ENCODE results near the gene CNTNAP3B.
"Not testable (repeated sequence)": the region's sequence is repeated elsewhere in the genome, so short reads cannot be mapped to it uniquely, and the experiment has no call there.

The CNTNAP3B gene

DNA sequence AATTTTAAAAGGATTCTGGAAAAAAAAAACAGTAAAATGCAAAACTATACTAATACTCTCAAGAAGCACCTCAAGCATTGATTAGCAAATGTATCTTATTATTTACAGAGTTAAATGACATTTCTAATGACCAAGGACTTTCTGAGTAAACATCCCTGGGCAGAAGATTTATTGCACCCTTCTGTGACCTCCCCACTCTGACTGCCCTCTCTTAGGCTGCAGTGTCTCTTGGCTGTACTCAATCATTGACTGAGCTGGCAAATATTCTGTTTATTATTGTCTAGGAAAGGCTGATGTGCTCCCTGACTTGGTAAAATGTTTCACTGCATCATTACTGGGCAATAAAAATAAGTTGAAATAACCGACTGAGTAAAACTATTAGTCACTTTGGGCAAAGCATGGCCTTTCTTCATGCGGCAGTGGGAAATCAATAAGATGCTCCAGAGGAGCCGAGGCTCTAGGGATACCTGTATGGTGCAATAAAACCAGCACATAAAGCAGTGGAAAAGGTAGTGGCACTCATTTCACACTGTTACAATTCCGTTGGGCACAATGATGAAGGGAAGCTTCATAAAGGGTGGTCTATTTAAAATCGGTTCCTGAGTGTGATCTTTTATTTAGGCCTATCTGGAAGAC, 151.1 kb downstream of the CNTNAP3B start:
- DNase-seq (ENCODE audit: low read depth in 2 of 2, low spot score in 1 of 2), result not testable (repeated sequence)

DNA sequence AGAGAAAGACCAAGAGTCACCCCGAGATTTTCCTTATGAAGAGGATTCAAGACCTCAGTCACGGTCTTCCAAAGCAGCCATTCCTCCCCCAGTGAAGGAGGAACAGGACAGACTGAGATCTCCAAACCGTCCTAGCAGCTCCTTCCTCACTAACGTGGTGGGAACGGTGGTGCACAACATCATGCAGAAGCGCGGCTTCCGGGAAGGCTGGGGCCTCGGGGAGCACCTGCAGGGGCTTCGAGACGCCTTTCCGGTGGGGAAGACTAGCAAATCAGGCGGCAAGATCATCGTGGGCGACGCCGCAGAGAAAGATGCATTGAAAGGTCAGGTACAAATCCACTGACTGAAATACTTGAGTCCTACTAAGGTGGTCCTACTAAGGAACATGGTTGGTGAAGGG, 154.3 kb downstream of the CNTNAP3B start:
- DNase-seq (ENCODE audit: low read depth in 2 of 2, low spot score in 1 of 2), result not testable (repeated sequence)

GRCh38 chr9:41953007-41953406, 176.2 kb downstream of the CNTNAP3B start:
- DNase-seq (ENCODE audit: low read depth in 2 of 2, low spot score in 1 of 2), result not testable (repeated sequence)

- DNase-seq (ENCODE audit: low read depth in 2 of 2, low spot score in 1 of 2), result not testable (repeated sequence)
Measured at GRCh38 chr9:41941738-41942137, 187.5 kb downstream of the CNTNAP3B start.

DNA sequence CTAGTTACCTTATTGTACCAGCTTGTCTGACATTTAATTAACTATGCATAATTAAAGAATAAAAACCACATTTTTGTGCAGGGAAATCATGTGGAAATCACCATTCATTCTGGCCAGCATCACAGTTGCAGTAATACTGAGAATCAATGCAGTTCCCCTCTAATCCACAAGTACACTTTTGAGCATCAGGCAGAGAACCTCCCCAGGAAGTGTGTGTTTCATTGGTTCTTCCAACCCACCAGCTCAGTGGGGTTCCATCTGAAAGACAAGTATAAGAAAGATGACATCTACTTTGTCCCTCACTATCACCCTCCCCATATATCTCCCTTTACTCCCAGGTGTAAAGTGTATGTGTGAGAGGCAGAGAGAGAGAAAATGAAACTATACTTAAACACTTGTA, 191.1 kb downstream of the CNTNAP3B start:
- DNase-seq (ENCODE audit: low read depth in 2 of 2, low spot score in 1 of 2), result not testable (repeated sequence)

DNA sequence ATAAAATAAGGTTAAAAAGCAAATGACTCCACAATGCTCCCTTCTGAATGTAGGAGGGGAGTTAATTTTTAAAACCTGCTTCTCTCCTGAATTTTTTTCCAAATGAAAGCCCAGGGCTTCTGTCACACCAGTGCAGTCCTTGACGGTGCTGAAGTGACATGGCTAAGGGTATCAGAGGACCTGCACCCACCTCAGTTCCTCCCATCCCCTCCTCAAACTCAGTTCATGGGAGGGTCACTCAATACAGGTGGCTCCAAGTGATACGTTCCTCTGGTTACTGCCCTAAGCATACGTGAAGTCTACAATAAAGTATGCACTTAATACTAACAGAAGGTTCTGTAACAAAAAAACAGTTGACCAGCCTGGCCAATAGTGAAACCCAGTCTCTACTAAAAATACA, 193.5 kb downstream of the CNTNAP3B start:
- DNase-seq (ENCODE audit: low read depth in 2 of 2, low spot score in 1 of 2), result not testable (repeated sequence)

DNA sequence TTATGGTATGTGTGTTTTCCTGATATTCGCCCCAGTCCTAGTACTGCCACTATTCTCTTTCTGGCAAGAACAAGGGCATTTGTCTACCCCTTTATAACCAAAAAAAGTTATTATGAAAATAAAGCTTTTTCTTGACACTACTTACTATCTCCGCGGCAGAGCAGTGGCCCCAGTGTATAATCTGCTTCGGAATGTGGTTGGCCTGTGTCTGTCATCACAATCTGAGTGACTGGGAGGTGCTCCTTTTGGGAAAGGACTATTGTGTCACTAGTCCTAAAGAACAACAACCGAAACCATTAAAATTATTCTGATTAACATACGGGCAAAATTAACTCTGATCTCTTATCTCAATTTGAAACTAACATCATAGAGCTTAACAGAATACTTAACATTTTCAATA, 200.1 kb downstream of the CNTNAP3B start:
- not testable (repeated sequence) for DNase-seq (ENCODE audit: low read depth in 2 of 2, low spot score in 1 of 2)

DNA sequence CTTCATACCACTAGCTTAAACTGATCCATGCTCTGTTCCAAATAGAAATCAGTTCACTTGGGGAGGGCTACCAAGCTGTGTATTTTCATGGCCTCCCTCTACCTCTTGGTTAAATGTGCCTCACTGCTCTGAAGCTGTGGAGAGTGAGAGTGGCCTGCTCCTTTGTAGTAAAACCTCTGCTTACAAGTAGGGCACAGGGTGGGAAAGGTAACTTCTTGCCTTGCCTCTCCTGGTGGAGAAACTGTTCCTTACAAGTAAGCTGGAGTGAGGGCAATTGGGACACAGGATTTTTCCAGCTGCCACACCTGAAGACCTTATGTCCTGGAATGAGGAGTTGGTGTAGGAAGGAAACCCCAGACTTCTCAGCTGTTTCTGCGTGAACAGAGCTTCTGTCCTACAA, 211.9 kb downstream of the CNTNAP3B start:
- not testable (repeated sequence) for DNase-seq (ENCODE audit: low read depth in 2 of 2, low spot score in 1 of 2)

DNA sequence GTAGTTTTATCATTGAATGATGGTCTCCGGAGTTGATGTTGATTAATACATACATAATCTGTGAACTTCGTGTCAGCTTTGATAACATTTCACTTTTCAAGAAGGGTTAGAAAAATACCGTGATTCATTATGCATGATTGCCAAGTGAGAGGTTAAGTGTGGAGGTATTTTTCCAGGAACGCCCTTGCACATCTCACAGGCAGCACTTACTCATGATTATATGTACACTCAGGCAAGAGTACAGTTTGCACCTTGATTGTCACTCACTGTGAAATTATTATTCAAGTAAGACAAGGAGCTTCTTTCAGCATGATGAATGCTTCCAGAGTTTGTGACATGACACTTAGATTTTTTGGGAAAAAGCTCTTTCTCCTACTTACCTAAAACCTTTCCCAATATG, 223.7 kb downstream of the CNTNAP3B start:
- DNase-seq (ENCODE audit: low read depth in 2 of 2, low spot score in 1 of 2), result not testable (repeated sequence)

GRCh38 chr9:41902762-41903161, 226.5 kb downstream of the CNTNAP3B start:
- not testable (repeated sequence) for DNase-seq (ENCODE audit: low read depth in 2 of 2, low spot score in 1 of 2)

DNA sequence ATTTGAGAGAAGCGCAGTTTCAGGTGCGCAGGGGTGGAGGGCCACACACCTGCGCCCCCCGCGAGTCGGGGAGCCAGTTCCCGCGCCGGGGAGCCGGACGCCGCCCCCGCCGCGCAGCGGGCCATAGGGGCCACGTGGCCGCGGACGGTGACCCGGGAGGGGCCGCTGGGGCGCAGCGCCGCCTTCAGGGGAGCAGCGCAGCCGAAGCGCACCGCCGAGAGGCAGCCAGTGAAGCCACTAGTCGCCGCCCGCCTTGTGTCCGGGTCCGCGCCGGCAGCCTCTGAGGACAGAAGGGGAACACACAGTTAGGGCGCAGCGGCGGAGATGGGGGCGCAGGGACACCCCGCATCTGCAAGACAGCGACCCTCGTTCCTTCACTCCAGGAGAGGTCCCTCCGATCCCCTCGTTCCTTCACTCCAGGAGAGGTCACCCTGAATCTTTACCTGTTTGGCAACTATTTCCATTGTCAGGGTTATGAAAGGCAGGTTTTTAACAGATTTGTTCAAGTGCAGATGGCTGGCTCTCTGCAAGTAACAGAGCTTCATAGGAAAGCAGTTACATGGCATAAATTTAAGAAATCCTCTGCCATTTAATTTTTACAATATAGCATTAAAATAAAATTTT, 230.4 kb downstream of the CNTNAP3B start:
- DNase-seq (ENCODE audit: low read depth in 2 of 2, low spot score in 1 of 2), result not testable (repeated sequence)

- DNase-seq (ENCODE audit: low read depth in 2 of 2, low spot score in 1 of 2), result not testable (repeated sequence)
Measured at GRCh38 chr9:41874557-41874956, 254.7 kb downstream of the CNTNAP3B start.

DNA sequence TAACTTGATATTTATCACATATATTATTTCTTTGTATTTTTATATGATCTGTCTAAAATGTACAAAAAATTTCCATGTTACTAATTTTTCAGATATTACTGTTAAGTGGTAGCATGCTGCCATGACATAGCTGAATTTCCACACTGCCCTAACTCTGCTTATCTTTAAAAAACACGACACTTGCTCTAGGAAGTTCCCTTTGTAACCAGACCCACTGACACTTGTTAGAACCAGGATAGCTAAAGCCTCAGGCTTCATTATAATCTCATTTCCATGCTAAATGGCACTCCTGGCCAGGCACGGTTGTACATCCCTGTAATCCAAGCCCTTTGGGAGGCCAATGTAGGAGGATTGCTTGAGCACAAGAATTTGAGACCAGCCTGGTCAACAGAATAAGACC, 273.8 kb downstream of the CNTNAP3B start:
- not testable (repeated sequence) for DNase-seq (ENCODE audit: low read depth in 2 of 2, low spot score in 1 of 2)

GRCh38 chr9:41851848-41852740, 277.1 kb downstream of the CNTNAP3B start:
- DNase-seq (ENCODE audit: low read depth in 2 of 2, low spot score in 1 of 2), result not testable (repeated sequence)

DNA sequence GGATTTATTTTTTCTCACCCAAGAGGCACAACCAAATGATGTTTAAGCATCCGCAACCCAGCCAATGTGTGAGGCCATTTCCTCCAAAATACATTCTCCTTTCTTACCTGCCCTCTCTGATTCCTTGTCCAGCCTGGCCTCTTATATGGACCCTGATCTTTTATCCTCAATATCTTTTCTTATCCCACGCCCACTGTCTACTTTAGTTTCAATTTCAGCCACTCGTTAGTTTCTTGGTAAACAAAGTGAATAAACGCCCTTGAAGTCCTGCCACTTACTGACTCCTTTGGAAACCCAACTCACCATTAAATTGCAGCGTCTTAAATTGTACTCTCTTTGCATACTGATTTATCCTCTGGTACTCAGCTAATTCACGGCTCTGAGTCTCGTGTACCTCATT, 281.4 kb downstream of the CNTNAP3B start:
- DNase-seq (ENCODE audit: low read depth in 2 of 2, low spot score in 1 of 2), result not testable (repeated sequence)
